ENCODE results near the gene P2RX6. TPM values are rescaled to one million over a fixed set of nuclear protein-coding genes. Genes with fewer than 3 reads are reported as not detected.

The P2RX6 gene
- total and polyA plus RNA-seq, 4 donors, result 1.6 to 8.4 (median 3.5) TPM

DNA sequence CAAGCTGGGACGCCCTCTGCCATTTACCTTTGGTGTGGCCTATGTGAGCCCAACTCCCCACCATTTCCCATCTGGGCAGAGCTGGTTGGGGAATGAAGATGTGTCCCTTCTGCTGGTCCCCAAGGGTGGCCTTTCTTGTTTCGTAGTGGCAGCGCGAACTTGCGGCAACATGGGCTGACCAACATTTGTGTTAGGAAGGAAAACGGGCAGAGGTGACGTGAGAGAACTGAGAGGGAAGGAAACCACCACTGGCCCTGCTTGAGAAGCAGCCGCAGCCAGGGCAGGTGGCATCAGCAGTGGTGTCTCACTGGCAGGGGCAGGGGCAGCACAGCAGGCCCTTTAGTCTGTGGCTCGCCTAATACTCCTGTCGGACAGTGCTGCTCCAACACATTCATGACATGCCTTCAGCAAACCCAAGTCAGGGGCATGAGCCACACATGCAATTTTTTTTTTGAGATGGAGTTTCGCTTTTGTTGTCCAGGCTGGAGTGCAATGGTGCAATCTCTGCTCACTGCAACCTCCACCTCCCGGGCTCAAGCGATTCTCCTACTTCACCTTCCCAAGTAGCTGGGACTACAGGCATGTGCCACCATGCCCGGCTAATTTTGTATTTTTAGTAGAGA lies 60.7 kb downstream of the P2RX6 start:
- H3K27ac ChIP-seq (ENCODE audit: low read depth, low read length), result no peak overlapping the region
- DNase-seq (ENCODE audit: low read depth in 4 of 6, low spot score in 6 of 6), result no peak
- H3K27me3 ChIP-seq (ENCODE audit: control insufficient read depth, insufficient read depth, low read length), result no peaks in the 10 kb centered on the region
- no peaks in the 10 kb centered on the region for H3K36me3 ChIP-seq (ENCODE audit: control insufficient read depth, insufficient read depth, low read length)
- 97% methylated on average over 10 of the region's 14 CpGs for WGBS (ENCODE audit: insufficient coverage)
- H3K4me1 ChIP-seq (ENCODE audit: control insufficient read depth, insufficient read depth, low read length), result no peaks in the 10 kb centered on the region
- H3K9me3 ChIP-seq (ENCODE audit: control insufficient read depth, insufficient read depth, low read length), result no peaks in the 10 kb centered on the region
- H3K4me3 ChIP-seq (ENCODE audit: low read depth, low read length), result no peak overlapping the region

DNA sequence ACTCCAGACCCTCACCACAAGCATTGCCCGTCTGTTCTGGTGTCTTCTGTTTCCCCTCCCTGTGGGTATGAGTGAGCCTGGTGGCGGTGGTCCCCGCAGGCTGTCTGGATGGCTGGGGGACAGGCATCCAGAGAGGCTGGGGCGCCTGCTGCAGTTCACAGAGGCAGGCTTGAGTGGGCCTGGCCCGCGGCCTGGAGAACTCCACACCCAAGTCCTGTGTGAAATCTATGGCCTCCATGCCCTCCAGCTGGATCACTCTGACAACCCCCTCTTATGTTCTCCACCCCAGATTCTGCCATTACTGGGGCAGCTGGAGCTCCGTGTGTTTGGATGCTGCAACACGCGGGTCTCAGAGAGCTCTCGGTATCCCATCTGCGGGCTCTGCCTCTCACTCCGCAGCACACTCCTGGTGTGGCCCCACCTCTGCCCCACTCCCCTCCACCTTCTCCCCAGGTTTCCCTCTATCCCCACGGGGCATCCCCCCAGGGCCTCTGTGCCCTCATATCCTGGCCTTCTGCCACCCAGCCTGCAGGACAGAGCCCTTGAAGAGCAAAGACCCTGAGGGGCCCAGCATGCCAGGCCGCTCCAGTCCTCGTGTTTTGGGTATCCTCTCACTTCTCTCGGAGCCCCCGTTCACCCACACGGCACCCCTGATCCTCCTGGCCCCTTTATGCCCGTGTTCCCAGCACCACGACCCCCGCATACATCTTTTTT lies 62.1 kb downstream of the P2RX6 start:
- Histone ChIP-seq H3K4me3 (ENCODE audit: low read depth, low read length) (no peak overlapping the region), H3K9me3 (ENCODE audit: control insufficient read depth, insufficient read depth, low read length) (no peaks in the 10 kb centered on the region), H3K27me3 (ENCODE audit: control insufficient read depth, insufficient read depth, low read length) (no peaks in the 10 kb centered on the region), H3K27ac (ENCODE audit: low read depth, low read length) (no peak overlapping the region), H3K4me1 (ENCODE audit: control insufficient read depth, insufficient read depth, low read length) (no peaks in the 10 kb centered on the region), H3K36me3 (ENCODE audit: control insufficient read depth, insufficient read depth, low read length) (no peaks in the 10 kb centered on the region)
- DNase-seq (ENCODE audit: low read depth in 4 of 6, low spot score in 6 of 6), result no peak
- 85% methylated on average over 19 of the region's 21 CpGs for WGBS (ENCODE audit: insufficient coverage)

Small RNA genes within 50 kb of the gene (small RNA-seq; reads per million reads assigned to genes)
- not detected for gene MIR649 (ENCODE audit: low replicate concordance)

Other genes starting within 250 kb of the P2RX6 start
- 100 to 1,000 TPM in 1 of 2 donors, 10 to 100 TPM in 1; 52.2 to 201 TPM for gene SERPIND1, start 241.1 kb upstream of the P2RX6 start, total RNA-seq
- 10 to 100 TPM in 1 of 2 donors, 1 to 10 TPM in 1; 9.6 to 70.4 TPM for gene SERPIND1, start 241.1 kb upstream of the P2RX6 start, polyA plus RNA-seq (ENCODE audit: insufficient read length in 2 of 2)
- 10 to 100 TPM; 57.6 to 83.5 TPM for gene PI4KA, start 156.4 kb upstream of the P2RX6 start, total RNA-seq
- gene PI4KA, start 156.4 kb upstream of the P2RX6 start, polyA plus RNA-seq (ENCODE audit: insufficient read length in 2 of 2), result 100 to 1,000 TPM in 1 of 2 donors, 10 to 100 TPM in 1; 95.4 to 136 TPM
- 10 to 100 TPM; 11.5 to 21.8 TPM for gene SNAP29, start 156.2 kb upstream of the P2RX6 start, total RNA-seq
- 10 to 100 TPM; 29.0 to 33.3 TPM for gene SNAP29, start 156.2 kb upstream of the P2RX6 start, polyA plus RNA-seq (ENCODE audit: insufficient read length in 2 of 2)
- gene CRKL, start 97.8 kb upstream of the P2RX6 start, total RNA-seq, result 10 to 100 TPM; 55.2 to 63.6 TPM
- 10 to 100 TPM; 65.5 to 88.0 TPM for gene CRKL, start 97.8 kb upstream of the P2RX6 start, polyA plus RNA-seq (ENCODE audit: insufficient read length in 2 of 2)
- gene AIFM3, start 47.9 kb upstream of the P2RX6 start, total RNA-seq, result 100 to 1,000 TPM in 1 of 2 donors, 10 to 100 TPM in 1; 29.4 to 147 TPM
- 10 to 100 TPM; 31.1 to 49.0 TPM for gene AIFM3, start 47.9 kb upstream of the P2RX6 start, polyA plus RNA-seq (ENCODE audit: insufficient read length in 2 of 2)
- 10 to 100 TPM; 44.8 to 66.6 TPM for gene LZTR1, start 32.9 kb upstream of the P2RX6 start, total RNA-seq
- gene LZTR1, start 32.9 kb upstream of the P2RX6 start, polyA plus RNA-seq (ENCODE audit: insufficient read length in 2 of 2), result 10 to 100 TPM; 68.5 to 93.6 TPM
- 10 to 100 TPM; 15.1 to 37.2 TPM for gene THAP7, start 13.0 kb upstream of the P2RX6 start, total RNA-seq
- gene THAP7, start 13.0 kb upstream of the P2RX6 start, polyA plus RNA-seq (ENCODE audit: insufficient read length in 2 of 2), result 10 to 100 TPM; 29.4 to 30.9 TPM
- 1 to 10 TPM; 1.5 to 4.1 TPM for gene SLC7A4, start 17.4 kb downstream of the P2RX6 start, total RNA-seq
- 1 to 10 TPM; 7.4 to 9.0 TPM for gene SLC7A4, start 17.4 kb downstream of the P2RX6 start, polyA plus RNA-seq (ENCODE audit: insufficient read length in 2 of 2)
- 1 to 10 TPM in 1 of 2 donors, not detected in 1; 4.7 TPM for gene LRRC74B, start 30.8 kb downstream of the P2RX6 start, total RNA-seq
- 1 to 10 TPM; 1.5 to 1.7 TPM for gene LRRC74B, start 30.8 kb downstream of the P2RX6 start, polyA plus RNA-seq (ENCODE audit: insufficient read length in 2 of 2)

All from spinal cord (tissue), 10 donors.